ENCODE measurements around the gene SLC6A3. TPM values are rescaled to one million over a fixed set of nuclear protein-coding genes. Genes with fewer than 3 reads are reported as not detected.

The SLC6A3 gene
- total and polyA plus RNA-seq, 2 donors (not counting 3 experiments of a cell fraction or from before 2014, with no cell fraction given), result not detected

GRCh38 chr5:1392261-1392660 lies 53.0 kb downstream of the SLC6A3 start:
- BruUV-seq (replicated peaks), result no TSS peak
- H3K9me1 ChIP-seq (replicated peaks; ENCODE audit: control insufficient read depth, extremely low read depth, insufficient read depth, low read length), result no peaks in the 10 kb centered on the region
- dilution Hi-C loops (cut with MboI; ENCODE audit: extremely low pct_ligation_motif_present, low sequenced_read_pairs) (no loop called here), intact Hi-C loops (cut with micrococcal nuclease) (no loop called here)
- no peak overlapping the region for H3K4me2 ChIP-seq (ENCODE audit: insufficient read depth, low read length)
- peaks cover 0 to 4% of the 10 kb centered on the region in 2 experiments for H3K27me3 ChIP-seq (ENCODE audit: control insufficient read depth in 2 of 2, insufficient read depth in 2 of 2, low read length in 2 of 2)
- no peaks in the 10 kb centered on the region for H3K36me3 ChIP-seq (ENCODE audit: control insufficient read depth in 2 of 2, extremely low read depth in 1 of 2, insufficient read depth in 2 of 2, low read length in 2 of 2)
- DNase-seq (ENCODE audit: low read depth, low spot score) (no peak), FAIRE-seq (no peak)
- H3K27ac ChIP-seq (ENCODE audit: insufficient read depth, low read depth, low read length), result no peak overlapping the region
- no peaks in the 10 kb centered on the region for H3K9me3 ChIP-seq (replicated peaks; ENCODE audit: control insufficient read depth, insufficient read depth, low read length)
- ChIA-PET CTCF (no interaction called here), POLR2A (no interaction called here)
- no peaks in the 10 kb centered on the region for H4K20me1 ChIP-seq (replicated peaks; ENCODE audit: control insufficient read depth, extremely low read depth, insufficient read depth, low read length)
- no peak overlapping the region for H3K4me3 ChIP-seq (replicated peaks in 1 of 3; ENCODE audit: insufficient read depth in 1 of 3, low read depth in 1 of 3, low read length in 3 of 3)
- no peak overlapping the region for H3K9ac ChIP-seq (replicated peaks; ENCODE audit: extremely low read depth, insufficient read depth, low read length)
- H3K79me2 ChIP-seq (ENCODE audit: control insufficient read depth, insufficient read depth, low read length), result no peaks in the 10 kb centered on the region
- TF ChIP-seq POLR2AphosphoS5 (IDR thresholded peaks at IDR 0.05; ENCODE audit: insufficient read depth, low read depth, low read length), result no peak
- no peak for TF ChIP-seq JUN (IDR thresholded peaks at IDR 0.05; ENCODE audit: borderline replicate concordance, insufficient read depth, insufficient read length, low read depth)
- TF ChIP-seq EZH2 (IDR thresholded peaks at IDR 0.05; ENCODE audit: borderline replicate concordance, low read depth, low read length, severe bottlenecking), result no peak
- no peak for TF ChIP-seq FOS (IDR thresholded peaks at IDR 0.05; ENCODE audit: borderline replicate concordance, insufficient read depth, low read length)
- no peak for TF ChIP-seq GATA2 (IDR thresholded peaks at IDR 0.05; ENCODE audit: insufficient read depth, insufficient read length, low read depth, low read length)
- no peak for TF ChIP-seq MYC (IDR thresholded peaks at IDR 0.05; ENCODE audit: low read depth, low read length)
- TF ChIP-seq, protein P1, sequence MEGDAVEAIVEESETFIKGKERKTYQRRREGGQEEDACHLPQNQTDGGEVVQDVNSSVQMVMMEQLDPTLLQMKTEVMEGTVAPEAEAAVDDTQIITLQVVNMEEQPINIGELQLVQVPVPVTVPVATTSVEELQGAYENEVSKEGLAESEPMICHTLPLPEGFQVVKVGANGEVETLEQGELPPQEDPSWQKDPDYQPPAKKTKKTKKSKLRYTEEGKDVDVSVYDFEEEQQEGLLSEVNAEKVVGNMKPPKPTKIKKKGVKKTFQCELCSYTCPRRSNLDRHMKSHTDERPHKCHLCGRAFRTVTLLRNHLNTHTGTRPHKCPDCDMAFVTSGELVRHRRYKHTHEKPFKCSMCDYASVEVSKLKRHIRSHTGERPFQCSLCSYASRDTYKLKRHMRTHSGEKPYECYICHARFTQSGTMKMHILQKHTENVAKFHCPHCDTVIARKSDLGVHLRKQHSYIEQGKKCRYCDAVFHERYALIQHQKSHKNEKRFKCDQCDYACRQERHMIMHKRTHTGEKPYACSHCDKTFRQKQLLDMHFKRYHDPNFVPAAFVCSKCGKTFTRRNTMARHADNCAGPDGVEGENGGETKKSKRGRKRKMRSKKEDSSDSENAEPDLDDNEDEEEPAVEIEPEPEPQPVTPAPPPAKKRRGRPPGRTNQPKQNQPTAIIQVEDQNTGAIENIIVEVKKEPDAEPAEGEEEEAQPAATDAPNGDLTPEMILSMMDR (IDR thresholded peaks at IDR 0.05; ENCODE audit: extremely low read depth in 1 of 2, insufficient read depth in 1 of 2, low read depth in 1 of 2, low read length in 2 of 2), result no peak
- TF ChIP-seq MAX (IDR thresholded peaks at IDR 0.05; ENCODE audit: insufficient read depth, insufficient read length), result no peak
- no peak for TF ChIP-seq POLR2A (IDR thresholded peaks at IDR 0.05; ENCODE audit: low read depth, low read length)
- no peaks in the 10 kb centered on the region for H3K4me1 ChIP-seq (ENCODE audit: control insufficient read depth, extremely low read depth, insufficient read depth, low read length)
- no peak overlapping the region for H2AFZ ChIP-seq (ENCODE audit: low read depth, low read length)
